Mesendoderm (in vitro differentiated cells): ENCODE data around the gene HS1BP3.

Experiments used
- DNase-seq: peaks from one replicate; pipeline ENCODE4 v3.0.0; 2013
- H2AK5ac ChIP-seq: 2 replicates; pipeline ENCODE4 v1.6.1; 2013; ENCODE audit warnings: low read length, inconsistent platforms
- H2BK120ac ChIP-seq: 2 replicates; pipeline ENCODE4 v1.6.1; 2013; ENCODE audit warnings: low read depth, mild to moderate bottlenecking, low read length, moderate library complexity, mixed read lengths
- H2BK15ac ChIP-seq: replicated peaks from 2 replicates; pipeline ENCODE4 v1.6.1; 2013; ENCODE audit warnings: low read depth, mild to moderate bottlenecking, moderate library complexity
- H2BK5ac ChIP-seq: 2 replicates; pipeline ENCODE4 v1.6.1; 2013; ENCODE audit warnings: low read length, inconsistent platforms
- H3K18ac ChIP-seq: 2 replicates; pipeline ENCODE4 v1.6.1; 2013; ENCODE audit warnings: mild to moderate bottlenecking, low read length, mixed read lengths
- H3K23ac ChIP-seq: one replicate; pipeline ENCODE4 v1.6.1; 2013; ENCODE audit warnings: low read length
- H3K27ac ChIP-seq: 2 replicates; pipeline ENCODE4 v1.5.1; 2013; ENCODE audit warnings: low read depth, mild to moderate bottlenecking, inconsistent platforms, low read length, moderate library complexity
- H3K27me3 ChIP-seq: 2 replicates; pipeline ENCODE4 v1.6.1; 2013; ENCODE audit warnings: low read length, control low read depth, mild to moderate bottlenecking, inconsistent platforms; ENCODE audit not compliant: insufficient read depth, poor library complexity
- H3K36me3 ChIP-seq: 2 replicates; pipeline ENCODE4 v1.6.1; 2013; ENCODE audit warnings: low read length, inconsistent platforms; ENCODE audit not compliant: control insufficient read depth, insufficient read depth
- H3K4ac ChIP-seq: one replicate; pipeline ENCODE4 v1.6.1; 2013; ENCODE audit warnings: low read depth, mild to moderate bottlenecking, low read length, moderate library complexity
- H3K4me1 ChIP-seq: 2 replicates; pipeline ENCODE4 v1.6.1; 2013; ENCODE audit warnings: low read depth, low read length, inconsistent platforms; ENCODE audit not compliant: control insufficient read depth
- H3K4me2 ChIP-seq: 2 replicates; pipeline ENCODE4 v1.6.1; 2013; ENCODE audit warnings: low read length
- H3K4me3 ChIP-seq: 2 replicates; pipeline ENCODE4 v1.5.1; 2013; ENCODE audit warnings: mild to moderate bottlenecking, low read length
- H3K56ac ChIP-seq: one replicate; pipeline ENCODE4 v1.6.1; 2013; ENCODE audit warnings: low read length
- H3K79me1 ChIP-seq: 2 replicates; pipeline ENCODE4 v1.6.1; 2013; ENCODE audit warnings: low read length, inconsistent platforms
- H3K79me2 ChIP-seq: 2 replicates; pipeline ENCODE4 v1.6.1; 2013; ENCODE audit warnings: mild to moderate bottlenecking, low read length; ENCODE audit not compliant: control insufficient read depth, insufficient read depth
- H3K9ac ChIP-seq: 2 replicates; pipeline ENCODE4 v1.6.1; 2013; ENCODE audit warnings: low read length, inconsistent platforms
- H4K5ac ChIP-seq: one replicate; pipeline ENCODE4 v1.6.1; 2013; ENCODE audit warnings: low read length
- H4K8ac ChIP-seq: one replicate; pipeline ENCODE4 v1.6.1; 2013; ENCODE audit warnings: low read depth, mild to moderate bottlenecking, control low read depth, low read length, moderate library complexity
- WGBS: extraction: QIAGEN DNeasy Blood & Tissue Kit; methylation state at CpG from one replicate; pipeline ENCODE4 v1.1.7; 2013; ENCODE audit warnings: low lambda C conversion rate, missing lambda C conversion rate; ENCODE audit not compliant: insufficient coverage; ENCODE audit errors: extremely low coverage; 5-methylcytosine and 5-hydroxymethylcytosine counted together

The HS1BP3 gene

DNA sequence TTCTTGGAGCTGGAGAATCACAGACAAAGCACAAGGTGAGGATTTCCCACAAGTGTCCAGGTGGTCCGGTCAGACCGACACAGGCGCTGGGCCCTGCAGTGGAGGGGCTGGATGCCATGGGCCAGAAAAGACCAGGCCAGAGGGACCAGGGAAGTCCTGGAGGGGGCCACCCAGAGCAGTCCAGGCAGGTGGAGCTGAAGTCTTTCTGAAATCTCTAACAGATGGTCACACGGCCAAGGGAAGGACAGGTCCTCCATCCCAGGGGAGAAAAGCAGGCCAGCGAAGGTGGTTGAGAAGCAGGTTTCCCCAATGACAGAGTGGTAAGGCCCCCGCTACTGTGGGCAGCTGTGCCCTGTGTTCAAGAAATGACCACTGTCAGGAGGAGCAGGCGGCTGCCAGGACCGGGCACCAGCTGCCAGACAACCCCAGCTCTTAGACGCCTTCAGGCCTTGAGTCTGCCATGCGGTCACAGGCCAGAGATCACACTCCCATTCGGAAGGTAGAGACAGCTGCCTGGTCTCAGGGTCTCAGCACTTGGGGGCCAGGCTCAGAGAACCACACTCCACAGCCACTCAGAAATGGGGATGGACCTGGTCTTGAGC lies 25.9 kb downstream of the HS1BP3 start:
- Histone ChIP-seq H3K27me3 (no peaks in the 10 kb centered on the region), H3K4me3 (no peak overlapping the region), H2BK5ac (no peak overlapping the region), H3K4ac (no peak overlapping the region), H3K4me1 (no peaks in the 10 kb centered on the region), H4K8ac (no peak overlapping the region), H3K79me2 (no peaks in the 10 kb centered on the region), H3K4me2 (no peak overlapping the region), H4K5ac (no peak overlapping the region), H3K27ac (no peak overlapping the region), H2AK5ac (peak overlapping the region; percentile 6), H2BK120ac (no peak overlapping the region), H2BK15ac (no peak overlapping the region), H3K18ac (no peak overlapping the region), H3K36me3 (no peaks in the 10 kb centered on the region), H3K79me1 (no peaks in the 10 kb centered on the region), H3K23ac (no peak overlapping the region), H3K9ac (no peak overlapping the region), H3K56ac (peak overlapping the region; percentile 5)
- no CpG with 5 or more reads among the region's 11 CpGs for WGBS
- no peak for DNase-seq

DNA sequence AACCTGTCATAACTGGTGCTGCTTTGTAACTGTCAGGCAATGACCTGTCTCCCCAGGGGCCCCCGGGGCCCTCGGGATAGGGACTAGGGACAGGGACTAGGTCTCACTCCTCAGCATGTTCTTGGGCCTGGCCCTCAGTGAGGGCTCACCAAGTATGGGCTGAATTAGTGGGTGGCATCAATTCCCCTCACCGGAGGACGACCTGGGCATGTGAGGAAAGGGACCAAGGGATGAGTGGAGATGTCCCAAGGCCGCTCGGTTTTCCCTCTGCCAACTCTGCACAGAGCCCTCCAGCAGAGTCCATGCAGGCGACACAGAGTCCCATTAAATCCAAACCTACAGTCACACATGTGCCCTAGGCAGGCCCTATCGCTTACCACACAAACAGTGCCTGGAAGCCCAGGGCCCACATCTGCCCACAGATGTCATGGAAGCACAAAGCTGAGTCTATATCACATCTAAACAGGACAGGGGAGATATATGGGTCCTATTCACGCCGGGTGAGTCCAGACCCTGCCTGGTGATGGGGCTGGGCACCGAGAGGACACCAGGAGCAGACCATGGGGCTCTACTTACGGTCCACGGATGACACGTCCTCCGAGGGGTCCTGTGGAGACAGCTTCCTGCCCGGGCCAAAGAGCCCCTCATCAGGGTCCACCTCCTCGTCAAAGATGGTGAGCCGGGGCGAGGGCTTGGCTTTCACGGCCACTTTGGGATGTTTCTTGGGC lies 26.6 kb downstream of the HS1BP3 start:
- Histone ChIP-seq H3K79me2 (no peaks in the 10 kb centered on the region), H3K79me1 (no peaks in the 10 kb centered on the region), H2BK120ac (no peak overlapping the region), H3K4me1 (no peaks in the 10 kb centered on the region), H3K18ac (no peak overlapping the region), H4K5ac (no peak overlapping the region), H3K4ac (no peak overlapping the region), H4K8ac (no peak overlapping the region), H3K4me2 (no peak overlapping the region), H3K27me3 (no peaks in the 10 kb centered on the region), H3K36me3 (no peaks in the 10 kb centered on the region), H2AK5ac (no peak overlapping the region), H2BK5ac (no peak overlapping the region), H3K23ac (no peak overlapping the region), H3K56ac (no peak overlapping the region), H3K4me3 (no peak overlapping the region), H3K9ac (no peak overlapping the region), H2BK15ac (no peak overlapping the region), H3K27ac (no peak overlapping the region)
- DNase-seq = no peak
- WGBS = no CpG with 5 or more reads among the region's 20 CpGs

DNA sequence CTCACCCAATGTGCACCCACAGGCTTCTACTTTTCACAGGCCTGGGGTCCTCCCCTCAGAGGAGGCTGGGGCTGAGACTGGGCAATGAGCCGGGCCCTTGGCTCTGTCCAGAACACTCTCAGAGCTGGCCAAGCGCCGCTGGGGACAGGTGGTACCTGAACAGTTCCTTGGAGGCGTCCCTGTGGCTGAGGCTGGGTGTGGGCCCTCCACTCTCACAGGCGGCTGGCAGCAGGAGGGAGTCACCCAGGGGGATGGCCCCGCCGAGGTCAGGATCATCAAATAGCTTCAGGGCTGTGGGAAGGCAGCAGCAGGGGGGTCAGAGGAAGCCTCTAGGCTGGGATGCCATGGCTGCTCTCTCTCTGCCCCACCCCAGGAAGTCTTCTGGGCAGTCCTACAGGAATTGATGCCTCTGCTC lies 27.1 kb downstream of the HS1BP3 start:
- H3K4me1 ChIP-seq = no peaks in the 10 kb centered on the region
- H3K4ac ChIP-seq = no peak overlapping the region
- no peak overlapping the region for H3K18ac ChIP-seq
- H3K4me2 ChIP-seq = no peak overlapping the region
- H3K79me2 ChIP-seq = no peaks in the 10 kb centered on the region
- no peaks in the 10 kb centered on the region for H3K27me3 ChIP-seq
- no peaks in the 10 kb centered on the region for H3K79me1 ChIP-seq
- no peak overlapping the region for H2BK5ac ChIP-seq
- H3K23ac ChIP-seq = no peak overlapping the region
- H3K4me3 ChIP-seq = no peak overlapping the region
- no peak overlapping the region for H3K27ac ChIP-seq
- no peak overlapping the region for H3K9ac ChIP-seq
- no peak overlapping the region for H3K56ac ChIP-seq
- no CpG with 5 or more reads among the region's 7 CpGs for WGBS
- H2BK15ac ChIP-seq = no peak overlapping the region
- H2BK120ac ChIP-seq = no peak overlapping the region
- H4K5ac ChIP-seq = no peak overlapping the region
- no peaks in the 10 kb centered on the region for H3K36me3 ChIP-seq
- no peak overlapping the region for H4K8ac ChIP-seq
- no peak overlapping the region for H2AK5ac ChIP-seq
- no peak for DNase-seq

DNA sequence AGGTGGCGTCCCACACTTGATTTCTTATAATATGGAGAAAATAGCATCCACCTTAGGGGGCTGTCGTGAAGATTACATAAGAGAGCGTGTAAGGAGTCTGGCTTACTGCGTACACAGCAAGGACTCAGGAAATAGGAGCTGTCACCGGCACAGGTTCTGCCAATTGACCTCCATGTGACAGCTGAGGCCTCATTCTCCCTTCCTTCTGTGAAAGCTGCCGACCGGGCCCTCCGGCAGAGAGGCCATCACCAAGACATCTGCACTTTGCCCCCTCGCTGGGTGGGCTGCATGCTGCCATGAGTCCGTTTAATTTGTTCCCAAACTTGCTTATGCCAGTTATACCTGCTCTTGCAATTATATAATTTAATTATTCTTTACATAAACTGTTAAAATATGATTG lies 27.7 kb downstream of the HS1BP3 start:
- no peak overlapping the region for H4K8ac ChIP-seq
- H2BK5ac ChIP-seq = no peak overlapping the region
- H3K56ac ChIP-seq = no peak overlapping the region
- no peaks in the 10 kb centered on the region for H3K79me2 ChIP-seq
- no peak overlapping the region for H3K9ac ChIP-seq
- no peak overlapping the region for H3K23ac ChIP-seq
- no peak overlapping the region for H3K4me2 ChIP-seq
- no peaks in the 10 kb centered on the region for H3K27me3 ChIP-seq
- H4K5ac ChIP-seq = no peak overlapping the region
- H3K36me3 ChIP-seq = no peaks in the 10 kb centered on the region
- H3K79me1 ChIP-seq = no peaks in the 10 kb centered on the region
- H3K4ac ChIP-seq = no peak overlapping the region
- no peak overlapping the region for H3K18ac ChIP-seq
- no CpG with 5 or more reads among the region's 10 CpGs for WGBS
- no peak overlapping the region for H2AK5ac ChIP-seq
- H2BK15ac ChIP-seq = no peak overlapping the region
- DNase-seq = no peak
- no peak overlapping the region for H2BK120ac ChIP-seq
- no peak overlapping the region for H3K27ac ChIP-seq
- H3K4me1 ChIP-seq = no peaks in the 10 kb centered on the region
- H3K4me3 ChIP-seq = no peak overlapping the region

DNA sequence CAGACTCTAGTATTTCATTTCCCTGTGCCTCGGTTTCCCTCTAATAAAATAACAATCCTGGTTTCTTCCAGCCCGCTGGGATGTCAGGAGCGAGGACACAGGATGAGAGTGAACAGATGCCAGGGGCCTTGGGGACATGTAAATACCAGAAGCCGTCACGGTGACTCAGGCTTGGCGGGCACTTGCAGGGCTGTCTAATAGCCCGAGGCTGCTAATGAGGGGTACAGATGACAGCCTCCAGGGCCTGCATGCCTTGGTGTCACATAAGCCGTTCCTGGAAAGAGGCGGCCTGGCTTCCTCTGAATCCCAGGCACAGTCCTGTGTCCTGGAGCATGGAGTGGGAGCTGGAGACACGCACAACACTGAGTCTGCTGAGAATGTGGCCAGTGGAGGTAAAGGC lies 28.2 kb downstream of the HS1BP3 start:
- H3K4me2 ChIP-seq = no peak overlapping the region
- no peak overlapping the region for H3K18ac ChIP-seq
- H2BK5ac ChIP-seq = no peak overlapping the region
- H2BK120ac ChIP-seq = no peak overlapping the region
- no peak overlapping the region for H2BK15ac ChIP-seq
- H3K4me1 ChIP-seq = no peaks in the 10 kb centered on the region
- H3K79me2 ChIP-seq = no peaks in the 10 kb centered on the region
- no peak overlapping the region for H3K4ac ChIP-seq
- DNase-seq = no peak
- H3K9ac ChIP-seq = no peak overlapping the region
- H3K56ac ChIP-seq = no peak overlapping the region
- H2AK5ac ChIP-seq = no peak overlapping the region
- H4K5ac ChIP-seq = no peak overlapping the region
- WGBS = no CpG with 5 or more reads among the region's 10 CpGs
- no peak overlapping the region for H3K23ac ChIP-seq
- no peaks in the 10 kb centered on the region for H3K79me1 ChIP-seq
- H3K4me3 ChIP-seq = no peak overlapping the region
- H3K36me3 ChIP-seq = no peaks in the 10 kb centered on the region
- H4K8ac ChIP-seq = no peak overlapping the region
- no peaks in the 10 kb centered on the region for H3K27me3 ChIP-seq
- H3K27ac ChIP-seq = no peak overlapping the region

DNA sequence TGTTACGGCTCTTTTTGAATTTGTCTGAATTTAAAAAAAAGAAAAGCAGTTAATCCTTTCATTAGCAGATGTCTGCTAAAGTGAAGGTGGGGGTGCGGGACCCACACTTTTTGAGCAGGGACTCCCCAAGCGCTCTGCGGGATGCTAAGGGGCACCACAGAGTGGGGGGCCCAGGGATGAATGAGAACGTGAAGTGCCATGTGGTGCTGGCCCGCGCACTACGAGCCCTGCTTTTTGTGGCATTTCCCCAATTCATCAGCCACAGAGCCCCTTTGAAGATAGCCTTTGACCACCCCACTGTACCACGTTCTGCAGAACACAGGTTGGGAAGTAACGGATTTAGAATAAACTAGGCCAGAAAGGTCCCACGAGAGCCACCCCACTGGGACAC lies 28.6 kb downstream of the HS1BP3 start:
- Histone ChIP-seq H3K9ac (no peak overlapping the region), H3K4me2 (no peak overlapping the region), H2BK5ac (no peak overlapping the region), H2BK120ac (no peak overlapping the region), H3K4ac (no peak overlapping the region), H2BK15ac (no peak overlapping the region), H4K5ac (no peak overlapping the region), H3K18ac (no peak overlapping the region), H3K4me1 (no peaks in the 10 kb centered on the region), H3K36me3 (no peaks in the 10 kb centered on the region), H3K79me1 (no peaks in the 10 kb centered on the region), H3K27ac (no peak overlapping the region), H3K4me3 (no peak overlapping the region), H3K27me3 (no peaks in the 10 kb centered on the region), H3K56ac (no peak overlapping the region), H3K23ac (no peak overlapping the region), H2AK5ac (no peak overlapping the region), H4K8ac (no peak overlapping the region), H3K79me2 (no peaks in the 10 kb centered on the region)
- DNase-seq = no peak
- no CpG with 5 or more reads among the region's 11 CpGs for WGBS
